Smooth muscle cell (in vitro differentiated cells): ENCODE data around the gene PTGIR. TPM values are rescaled to one million over a fixed set of nuclear protein-coding genes. Genes with fewer than 3 reads are reported as not detected.

Experiments
- DNase-seq: peaks from one replicate; lab custom pipeline; 2025; ENCODE audit not compliant: unreplicated experiment; lab: John Stamatoyannopoulos, UW
- H2AFZ ChIP-seq: fragments of 200-600 bp; sonication (generic); 2 replicates; pipeline ENCODE4 v1.6.0; 2016; ENCODE audit warnings: antibody characterized with exemption, low read depth, mild to moderate bottlenecking
- H3F3A ChIP-seq: fragments of 200-600 bp; sonication (generic); 2 replicates; pipeline ENCODE4 v1.6.0; 2017; ENCODE audit warnings: antibody characterized with exemption, low read depth
- H3K27ac ChIP-seq: fragments of 200-600 bp; sonication (generic); 2 replicates; pipeline ENCODE4 v1.5.1; 2016; ENCODE audit warnings: low read depth, mild to moderate bottlenecking
- H3K27me3 ChIP-seq: fragments of 200-600 bp; sonication (generic); 2 replicates; pipeline ENCODE4 v1.6.1; 2016; ENCODE audit warnings: low read depth, mild to moderate bottlenecking
- H3K36me3 ChIP-seq: fragments of 200-600 bp; sonication (generic); 2 replicates; pipeline ENCODE4 v1.5.1; 2016; ENCODE audit warnings: low read depth
- H3K4me1 ChIP-seq: fragments of 200-600 bp; sonication (generic); 2 replicates; pipeline ENCODE4 v1.5.1; 2016; ENCODE audit warnings: low read depth
- H3K4me2 ChIP-seq: fragments of 200-600 bp; sonication (generic); 2 replicates; pipeline ENCODE4 v1.6.0; 2016; ENCODE audit warnings: mild to moderate bottlenecking
- H3K4me3 ChIP-seq: fragments of 200-600 bp; sonication (generic); 2 replicates; pipeline ENCODE4 v1.5.1; 2016; ENCODE audit warnings: mild to moderate bottlenecking
- H3K79me2 ChIP-seq: fragments of 200-600 bp; sonication (generic); 2 replicates; pipeline ENCODE4 v1.6.0; 2016; ENCODE audit warnings: low read depth, mild to moderate bottlenecking
- H3K9ac ChIP-seq: fragments of 200-600 bp; sonication (generic); 2 replicates; pipeline ENCODE4 v1.6.0; 2016; ENCODE audit warnings: low read depth
- H3K9me3 ChIP-seq: fragments of 200-600 bp; sonication (generic); replicated peaks from 2 replicates; pipeline ENCODE4 v1.5.1; 2016; ENCODE audit warnings: low read depth
- H4K20me1 ChIP-seq: fragments of 200-600 bp; sonication (generic); 2 replicates; pipeline ENCODE4 v1.6.0; 2016; ENCODE audit warnings: low read depth
- WGBS: methylation state at CpG from one replicate; pipeline ENCODE4 v1.1.7; 2016; ENCODE audit warnings: low lambda C conversion rate; 5-methylcytosine and 5-hydroxymethylcytosine counted together
- polyA plus RNA-seq: library from polyadenylated mRNA; unstranded; fragments of >200 nt; fragmentation: Nextera tagmentation; extraction: Ambion mirVana; gene quantifications from 2 replicates; pipeline ENCODE4 v1.2.1, GENCODE V29; 2016
- total RNA-seq: library from RNA; depleted of rRNA; stranded (reverse); fragments of >200 nt; gene quantifications from 2 replicates; pipeline ENCODE4 v1.2.3, GENCODE V29; 2014
- TF ChIP-seq, protein P1 (sequence below): fragments of 200-600 bp; sonication (generic); IDR thresholded peaks from 2 replicates; pipeline ENCODE4 v1.5.1; 2017; ENCODE audit warnings: borderline replicate concordance, mild to moderate bottlenecking, antibody characterized with exemption; ENCODE audit not compliant: insufficient read depth, poor library complexity, severe bottlenecking

The PTGIR gene
- total and polyA plus RNA-seq, 2 experiments from 2014 or later = 0.09 to 0.81 TPM

DNA sequence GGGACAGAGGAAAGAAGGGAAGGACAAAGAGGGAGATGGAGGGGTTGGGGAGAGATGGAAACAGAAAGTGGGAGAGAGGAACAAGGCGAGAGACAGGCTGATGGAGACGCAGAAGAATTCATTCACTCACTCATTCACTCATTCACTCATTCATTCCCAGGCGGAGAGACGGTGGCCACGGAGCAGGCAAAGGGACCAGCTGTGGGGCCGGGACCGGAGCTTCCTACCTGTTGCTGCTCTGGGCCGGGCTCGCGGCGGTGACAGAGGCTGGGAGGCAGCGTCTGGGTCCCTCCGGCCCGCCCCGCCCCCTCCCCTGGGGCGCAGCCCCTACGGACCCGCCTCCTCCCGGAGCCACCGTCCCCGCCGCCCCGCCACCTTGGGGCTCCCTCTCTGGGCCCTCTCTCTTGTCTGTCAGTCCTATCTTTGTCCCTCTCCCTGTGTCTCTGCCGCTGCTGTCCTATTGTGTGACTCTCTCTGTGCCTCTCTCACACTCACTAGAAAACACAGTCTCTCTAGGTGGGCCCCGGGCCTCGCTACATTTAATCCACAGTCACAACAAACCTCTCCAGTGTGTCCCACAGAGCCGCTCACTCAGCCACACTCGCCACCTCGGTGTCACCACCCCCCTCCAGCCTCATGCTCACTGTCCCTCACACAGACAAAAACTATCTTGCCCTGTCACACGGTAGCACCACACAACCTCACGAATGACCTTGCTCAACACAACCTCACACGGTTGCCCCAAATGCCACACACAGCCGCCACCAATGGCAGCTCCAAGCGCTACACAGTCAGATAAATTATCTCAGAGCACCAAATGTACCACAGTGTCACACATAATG, 11.3 kb upstream of the PTGIR start, which contains the start of gene GNG8:
TSS of gene GNG8 (minus strand) at position 283 of the 842 bp plus-strand sequence. CDS start 1,520 bp downstream, outside the sequence.
- TF ChIP-seq, protein P1, sequence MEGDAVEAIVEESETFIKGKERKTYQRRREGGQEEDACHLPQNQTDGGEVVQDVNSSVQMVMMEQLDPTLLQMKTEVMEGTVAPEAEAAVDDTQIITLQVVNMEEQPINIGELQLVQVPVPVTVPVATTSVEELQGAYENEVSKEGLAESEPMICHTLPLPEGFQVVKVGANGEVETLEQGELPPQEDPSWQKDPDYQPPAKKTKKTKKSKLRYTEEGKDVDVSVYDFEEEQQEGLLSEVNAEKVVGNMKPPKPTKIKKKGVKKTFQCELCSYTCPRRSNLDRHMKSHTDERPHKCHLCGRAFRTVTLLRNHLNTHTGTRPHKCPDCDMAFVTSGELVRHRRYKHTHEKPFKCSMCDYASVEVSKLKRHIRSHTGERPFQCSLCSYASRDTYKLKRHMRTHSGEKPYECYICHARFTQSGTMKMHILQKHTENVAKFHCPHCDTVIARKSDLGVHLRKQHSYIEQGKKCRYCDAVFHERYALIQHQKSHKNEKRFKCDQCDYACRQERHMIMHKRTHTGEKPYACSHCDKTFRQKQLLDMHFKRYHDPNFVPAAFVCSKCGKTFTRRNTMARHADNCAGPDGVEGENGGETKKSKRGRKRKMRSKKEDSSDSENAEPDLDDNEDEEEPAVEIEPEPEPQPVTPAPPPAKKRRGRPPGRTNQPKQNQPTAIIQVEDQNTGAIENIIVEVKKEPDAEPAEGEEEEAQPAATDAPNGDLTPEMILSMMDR = no peak
- peaks cover 6% of the 10 kb centered on the region for H3K4me1 ChIP-seq

DNA sequence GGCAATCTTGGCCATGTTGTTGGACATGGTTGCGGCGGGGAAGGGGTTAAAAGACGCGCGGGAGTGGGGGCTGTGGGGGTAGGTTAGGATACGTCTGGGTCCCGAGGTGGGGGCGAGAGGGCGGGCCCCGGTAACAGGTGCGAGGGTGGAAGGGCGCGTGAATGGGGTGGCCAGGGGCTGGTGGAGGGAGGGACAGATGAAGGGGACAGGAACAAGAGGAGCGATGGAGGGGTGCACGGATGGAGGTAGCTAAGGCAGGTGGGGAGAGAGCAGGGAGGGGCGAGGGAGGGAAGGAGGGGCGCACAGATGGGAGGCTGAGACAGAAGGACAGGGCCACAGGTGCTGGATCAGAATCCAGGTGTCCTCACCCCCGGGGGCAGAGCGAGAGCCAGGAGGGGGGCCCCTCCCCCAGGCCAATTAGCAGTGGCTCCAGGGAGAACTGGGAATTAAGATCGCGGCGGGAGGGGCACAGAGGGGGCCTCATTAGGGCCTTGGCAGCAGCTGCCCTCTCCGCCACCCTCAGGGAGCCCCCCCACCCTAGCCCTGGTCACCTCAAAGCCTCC, 9.8 kb upstream of the PTGIR start:
- no peak overlapping the region for H2AFZ ChIP-seq
- no peak overlapping the region for H3K9ac ChIP-seq
- H4K20me1 ChIP-seq = no peaks in the 10 kb centered on the region
- H3K36me3 ChIP-seq = no peaks in the 10 kb centered on the region
- H3K27me3 ChIP-seq = peaks cover 13% of the 10 kb centered on the region
- H3K9me3 ChIP-seq = no peaks in the 10 kb centered on the region
- peaks cover 12% of the 10 kb centered on the region for H3K4me1 ChIP-seq
- H3K27ac ChIP-seq = no peak overlapping the region
- peaks cover 8% of the 10 kb centered on the region for H3F3A ChIP-seq
- peak overlapping the region; percentile 52 for H3K4me3 ChIP-seq
- DNase-seq = no peak
- H3K79me2 ChIP-seq = no peaks in the 10 kb centered on the region
- H3K4me2 ChIP-seq = peak overlapping the region; percentile 86
- TF ChIP-seq, protein P1 = no peak
- WGBS = 8% methylated on average over 6 of the region's 23 CpGs

More for the DNA sequence above, 11.3 kb upstream of the PTGIR start, which contains the start of gene GNG8:
- H3K9me3 ChIP-seq = no peaks in the 10 kb centered on the region
- H3F3A ChIP-seq = peaks cover 12% of the 10 kb centered on the region
- no peaks in the 10 kb centered on the region for H3K79me2 ChIP-seq
- H2AFZ ChIP-seq = no peak within 1 kb of the TSS
- peak within 1 kb of the TSS; percentile 86 for H3K4me2 ChIP-seq
- H3K27me3 ChIP-seq = peaks cover 13% of the 10 kb centered on the region
- WGBS = 35% methylated on average over 16 of the region's 34 CpGs
- no peak within 1 kb of the TSS for H3K27ac ChIP-seq
- DNase-seq = no peak
- H3K9ac ChIP-seq = no peak within 1 kb of the TSS
- H3K36me3 ChIP-seq = no peaks in the 10 kb centered on the region
- H3K4me3 ChIP-seq = no peak within 1 kb of the TSS
- H4K20me1 ChIP-seq = no peaks in the 10 kb centered on the region

DNA sequence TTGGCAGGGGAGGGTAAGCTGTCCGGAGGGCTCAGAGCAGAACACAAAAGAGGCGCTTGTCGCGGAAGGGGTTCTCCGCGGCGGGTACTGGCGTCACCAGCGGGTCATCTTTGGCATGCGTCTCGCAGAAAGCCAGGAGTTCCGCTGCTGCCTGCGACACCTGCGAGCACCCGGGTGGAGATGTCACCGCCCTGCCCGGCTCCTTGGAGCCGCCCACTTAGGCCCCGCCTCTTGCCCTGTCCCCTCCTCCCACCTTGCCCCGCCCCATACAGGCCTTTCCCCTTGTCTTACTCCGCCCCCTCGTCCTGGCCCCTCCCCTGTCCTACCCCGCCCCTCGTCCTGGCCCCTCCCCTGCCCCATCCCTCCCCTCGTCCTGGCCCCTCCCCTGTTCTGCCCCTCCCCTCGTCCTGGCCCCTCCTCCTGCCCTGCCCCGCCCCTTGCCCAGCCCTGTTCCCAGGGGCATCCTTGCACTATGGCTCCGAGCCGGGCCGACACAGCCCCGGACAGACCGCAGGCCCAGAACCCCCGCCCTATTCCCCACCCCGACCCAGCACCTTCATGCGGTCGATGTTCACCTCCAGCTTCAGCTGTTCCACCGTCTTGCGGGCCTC, 9.3 kb upstream of the PTGIR start:
- H2AFZ ChIP-seq = peak overlapping the region; percentile 77
- peak overlapping the region; percentile 35 for H3K9ac ChIP-seq

More for the DNA sequence above, 9.3 kb upstream of the PTGIR start:
- WGBS = 4% methylated on average over 19 of the region's 38 CpGs
- DNase-seq = peak; percentile 81
- H3F3A ChIP-seq = peaks cover 5% of the 10 kb centered on the region
- peak overlapping the region; percentile 87 for H3K4me2 ChIP-seq
- H3K36me3 ChIP-seq = no peaks in the 10 kb centered on the region
- H3K27me3 ChIP-seq = peaks cover 13% of the 10 kb centered on the region
- H3K9me3 ChIP-seq = no peaks in the 10 kb centered on the region
- no peak overlapping the region for H3K27ac ChIP-seq
- H3K4me3 ChIP-seq = peak overlapping the region; percentile 52
- H4K20me1 ChIP-seq = no peaks in the 10 kb centered on the region
- TF ChIP-seq, protein P1 = no peak
- no peaks in the 10 kb centered on the region for H3K79me2 ChIP-seq
- H3K4me1 ChIP-seq = peaks cover 12% of the 10 kb centered on the region
